HG03571 (cell line): ENCODE data around the gene ABI1.

Experiments
- ATAC-seq: cut with Tn5 transposase; IDR thresholded peaks from one replicate; pipeline ENCODE4 v1.9.1; 2021; ENCODE audit not compliant: unreplicated experiment

The ABI1 gene

GRCh38 chr10:26721561-26721960 is 139.2 kb downstream of the ABI1 start:
- ATAC-seq, result no peak

- ATAC-seq, result no peak
Measured at GRCh38 chr10:26717476-26717875, 143.3 kb downstream of the ABI1 start.

- no peak for ATAC-seq
Measured at GRCh38 chr10:26715137-26715487, 145.6 kb downstream of the ABI1 start.

- no peak for ATAC-seq
Measured at GRCh38 chr10:26714415-26715136, 146.2 kb downstream of the ABI1 start.

DNA sequence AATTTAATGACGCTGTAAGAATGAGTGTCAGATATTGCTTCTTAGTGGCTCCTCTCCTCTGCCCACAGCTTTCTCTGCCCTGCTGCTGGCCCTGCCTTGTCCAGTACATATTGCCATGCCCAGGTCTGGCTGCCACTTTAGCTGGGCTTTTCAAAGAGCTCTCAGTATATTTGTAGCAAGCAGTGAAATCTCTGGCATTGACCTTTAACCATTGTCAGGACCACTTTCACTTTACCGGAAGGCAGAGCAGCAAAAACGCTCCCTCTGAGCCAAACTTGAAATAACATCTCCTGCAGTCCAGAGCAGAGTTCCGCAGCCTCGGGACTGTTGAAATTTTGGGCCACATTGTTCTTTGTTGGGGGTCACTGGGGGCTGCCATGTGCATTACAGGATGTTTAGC is 149.4 kb downstream of the ABI1 start:
- no peak for ATAC-seq

DNA sequence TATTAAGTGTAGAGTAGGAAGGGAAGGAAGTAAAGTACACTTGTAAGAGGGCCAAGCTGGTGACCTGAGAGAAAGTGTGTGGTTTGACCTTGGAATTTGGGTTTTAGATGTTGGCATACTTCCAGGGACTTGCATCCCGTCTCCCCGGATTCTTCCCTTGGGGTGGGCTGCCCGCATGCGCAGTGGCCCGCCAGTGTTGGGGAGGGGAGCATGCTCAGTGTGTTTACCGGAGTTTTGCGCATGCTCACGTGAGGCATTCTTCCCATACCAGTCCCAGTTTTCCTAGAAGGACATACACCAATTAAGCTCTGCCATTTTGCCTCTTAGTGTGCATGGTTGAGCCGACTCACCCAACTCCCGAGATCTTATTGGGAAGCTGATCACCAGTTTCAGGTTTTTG is 153.8 kb downstream of the ABI1 start:
- no peak for ATAC-seq

GRCh38 chr10:26706206-26706605 is 154.6 kb downstream of the ABI1 start:
- no peak for ATAC-seq

- ATAC-seq, result no peak
Measured at GRCh38 chr10:26703974-26704373, 156.8 kb downstream of the ABI1 start.

GRCh38 chr10:26703096-26703495 is 157.7 kb downstream of the ABI1 start:
- ATAC-seq, result no peak

DNA sequence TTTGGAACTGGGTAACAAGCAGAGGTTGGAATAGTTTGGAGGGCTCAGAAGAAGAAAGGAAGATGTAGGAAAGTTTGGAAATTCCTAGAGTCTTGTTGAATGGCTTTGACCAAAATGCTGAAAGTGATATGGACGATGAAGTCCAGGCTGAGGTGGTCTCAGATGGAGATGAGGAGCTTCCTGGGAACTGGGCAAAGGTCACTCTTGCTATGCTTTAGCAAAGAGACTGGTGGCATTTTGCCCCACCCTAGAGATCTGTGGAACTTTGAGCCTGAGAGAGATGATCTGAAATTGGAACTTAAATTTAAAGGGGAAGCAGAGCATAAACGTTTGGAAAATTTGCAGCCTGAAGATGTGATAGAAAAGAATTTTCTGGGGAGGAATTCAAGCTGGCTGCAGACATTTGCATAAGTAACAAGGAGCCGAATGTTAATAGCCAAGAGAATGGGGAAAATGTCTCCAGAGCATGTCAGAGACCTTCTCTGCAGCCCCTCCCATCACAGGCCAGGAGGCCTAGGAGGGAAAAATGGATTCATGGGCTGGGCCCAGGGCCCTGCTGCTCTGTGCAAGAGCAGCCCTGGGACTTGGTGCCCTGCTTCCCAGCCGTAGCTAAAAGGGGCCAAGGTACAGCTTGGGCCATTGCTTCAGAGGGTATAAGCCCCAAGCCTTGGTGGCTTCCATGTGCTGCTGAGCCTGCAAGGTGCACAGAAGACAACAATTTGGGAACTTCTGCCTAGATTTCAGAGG is 159.7 kb downstream of the ABI1 start:
- ATAC-seq, result no peak

- no peak for ATAC-seq
Measured at GRCh38 chr10:26699631-26700030, 161.1 kb downstream of the ABI1 start.

DNA sequence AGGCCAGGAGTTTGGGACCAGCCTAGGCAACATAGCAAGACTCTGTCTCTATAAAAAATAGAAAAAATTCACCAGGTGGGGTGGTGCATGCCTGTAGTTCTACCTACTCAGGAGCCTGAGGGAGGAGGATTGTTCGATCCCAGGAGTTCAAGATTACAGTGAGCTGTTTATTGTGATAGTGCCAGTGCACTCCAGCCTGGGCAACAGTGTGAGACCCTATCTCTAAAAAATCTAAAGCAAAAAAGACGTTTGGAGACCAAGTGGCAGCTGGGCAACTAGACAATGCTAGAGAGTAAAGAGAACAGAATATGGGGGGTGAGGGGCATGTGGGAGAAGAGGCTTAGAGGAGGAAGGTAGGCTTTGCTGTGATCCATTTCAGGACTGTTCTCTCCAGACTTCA is 161.8 kb downstream of the ABI1 start:
- no peak for ATAC-seq

GRCh38 chr10:26697922-26698608 is 162.7 kb downstream of the ABI1 start:
- no peak for ATAC-seq

GRCh38 chr10:26697163-26697921 is 163.4 kb downstream of the ABI1 start, which contains the start of gene PDSS1:
TSS of gene PDSS1 (plus strand) at chr10:26697701. CDS start at chr10:26697712, 11 bp downstream.
- peak; percentile 78 for ATAC-seq

DNA sequence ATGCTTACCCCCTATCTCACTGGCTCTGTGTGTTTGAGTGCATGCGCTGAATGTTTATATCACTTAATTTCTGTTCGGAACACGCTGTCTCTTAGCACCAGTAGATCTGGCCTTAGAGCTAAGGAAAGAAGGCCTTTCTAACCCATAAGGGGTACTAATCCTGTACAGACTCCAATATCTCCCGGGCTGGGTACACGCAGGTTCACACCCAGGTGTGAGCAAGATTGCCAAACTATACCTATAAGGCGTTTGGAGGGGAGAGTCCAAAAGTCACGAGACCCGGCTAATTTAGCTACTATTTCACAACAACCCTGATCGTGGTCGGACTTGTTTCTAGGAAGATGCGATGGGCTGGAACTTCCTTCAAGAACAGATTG is 164.0 kb downstream of the ABI1 start:
- ATAC-seq, result peak; percentile 2
